NCI-H2107 treated with DMSO at 0.1 percent for 48 hours (cell line): Measurements from ENCODE around the gene GLIS1.

Experiments used
- DNase-seq: peaks from one replicate; lab custom pipeline; 2025; ENCODE audit not compliant: unreplicated experiment; lab: John Stamatoyannopoulos, UW

The GLIS1 gene

DNA sequence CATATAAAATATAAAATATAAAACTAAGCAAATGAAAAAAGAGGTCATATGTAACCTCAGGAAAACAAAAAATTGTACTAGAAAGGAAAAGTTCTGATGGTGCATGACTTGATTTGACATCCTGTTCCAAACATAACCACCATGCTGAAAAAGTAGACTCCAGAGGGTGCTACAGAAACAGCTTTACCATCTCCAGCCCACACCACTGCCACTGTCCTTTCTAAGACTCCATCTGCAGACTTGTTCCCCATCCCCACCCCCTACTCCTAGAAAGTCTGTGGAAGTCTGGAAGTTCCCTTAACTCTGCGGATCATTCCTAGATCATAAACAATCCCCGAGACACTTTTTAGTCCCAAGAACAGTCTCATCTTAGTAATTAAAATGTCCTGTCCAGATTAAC lies 20.5 kb downstream of the GLIS1 start:
- DNase-seq = no peak

GRCh38 chr1:53717025-53717804 lies 21.7 kb downstream of the GLIS1 start:
- DNase-seq = no peak

GRCh38 chr1:53716150-53716549 lies 22.8 kb downstream of the GLIS1 start:
- no peak for DNase-seq

DNA sequence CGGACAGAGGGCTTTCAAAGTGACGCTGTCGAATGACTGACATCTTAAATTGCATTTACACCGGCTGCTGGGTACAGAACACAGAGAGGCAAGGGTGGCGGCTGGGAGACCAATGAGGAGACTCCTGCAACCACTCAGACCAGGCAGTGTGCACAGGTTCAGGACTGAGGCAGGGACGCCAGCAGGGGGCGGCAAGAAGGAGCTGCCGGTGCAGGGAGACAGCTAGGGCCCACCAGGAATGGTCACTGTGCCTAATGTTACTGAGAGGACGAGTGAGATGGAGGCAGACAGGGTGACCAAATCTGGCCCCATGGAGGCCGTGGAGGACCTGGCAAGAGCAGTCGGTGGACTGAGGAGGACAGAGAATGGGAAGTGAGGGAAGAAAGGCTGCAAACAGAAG lies 23.5 kb downstream of the GLIS1 start:
- DNase-seq = no peak

DNA sequence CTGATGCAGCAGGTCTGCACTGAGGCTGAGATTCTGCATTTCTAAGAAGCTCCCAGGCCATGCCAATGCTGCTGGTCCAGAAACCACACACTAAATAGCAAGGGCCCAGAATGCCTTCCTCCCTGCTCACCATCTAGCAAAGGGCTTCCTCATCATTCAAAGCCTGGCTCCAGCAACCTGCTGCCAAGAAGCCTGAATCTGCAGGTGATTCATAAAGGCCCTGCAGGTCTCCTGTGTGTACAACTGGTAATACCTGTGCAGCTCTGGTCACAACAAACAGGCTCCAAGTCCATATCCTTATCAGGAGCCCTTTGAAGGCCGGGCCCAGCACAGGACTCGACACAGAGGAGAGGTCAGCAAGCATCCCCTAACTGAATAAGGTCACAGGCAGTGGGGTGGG lies 26.7 kb downstream of the GLIS1 start:
- no peak for DNase-seq

- DNase-seq = no peak
Observed at GRCh38 chr1:53710584-53710983, 28.4 kb downstream of the GLIS1 start.

- DNase-seq = no peak
Observed at GRCh38 chr1:53708687-53709086, 30.3 kb downstream of the GLIS1 start.

DNA sequence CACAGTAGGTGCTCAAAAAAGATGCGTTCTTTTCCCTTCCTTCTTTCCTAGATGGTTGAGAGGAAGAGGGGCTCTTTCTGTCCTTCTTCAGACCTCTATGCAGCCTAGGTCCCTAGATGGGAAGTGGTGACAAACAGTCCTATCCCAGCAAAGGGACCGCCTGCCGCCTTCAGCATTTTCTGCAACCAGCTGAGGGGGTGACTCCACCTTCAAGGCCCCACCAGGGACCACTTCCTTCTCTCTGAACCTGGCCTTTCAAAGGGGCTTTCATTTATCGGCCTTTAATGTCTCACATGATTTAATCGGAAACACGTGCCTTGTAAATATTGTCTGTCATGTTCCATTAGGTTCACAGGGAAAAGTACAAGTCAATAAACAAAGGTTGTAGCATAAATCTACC lies 32.6 kb downstream of the GLIS1 start:
- no peak for DNase-seq

- no peak for DNase-seq
Observed at GRCh38 chr1:53705446-53706096, 33.4 kb downstream of the GLIS1 start.

- DNase-seq = no peak
Observed at GRCh38 chr1:53704804-53705445, 34.0 kb downstream of the GLIS1 start.

DNA sequence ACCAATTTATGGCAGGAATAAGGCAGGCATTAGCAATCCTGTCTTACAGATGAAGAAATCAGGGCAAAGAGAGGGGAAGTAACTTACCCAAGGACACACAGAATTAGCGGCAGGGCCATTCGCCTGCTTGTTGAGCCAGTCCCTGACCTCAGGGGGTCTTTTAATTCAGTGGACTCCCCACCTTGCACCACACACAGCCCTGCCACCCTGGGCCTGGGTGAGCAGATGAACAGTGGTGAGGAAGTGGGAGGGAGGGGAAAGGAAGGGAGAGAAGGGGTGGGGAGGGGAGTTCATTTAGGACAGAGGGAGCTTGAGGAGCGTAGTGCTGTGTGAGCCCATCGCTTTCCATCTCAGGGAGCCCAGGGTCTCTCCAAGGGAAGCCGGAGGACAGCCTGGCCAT lies 34.7 kb downstream of the GLIS1 start:
- DNase-seq = no peak

GRCh38 chr1:53703174-53703573 lies 35.8 kb downstream of the GLIS1 start:
- no peak for DNase-seq

DNA sequence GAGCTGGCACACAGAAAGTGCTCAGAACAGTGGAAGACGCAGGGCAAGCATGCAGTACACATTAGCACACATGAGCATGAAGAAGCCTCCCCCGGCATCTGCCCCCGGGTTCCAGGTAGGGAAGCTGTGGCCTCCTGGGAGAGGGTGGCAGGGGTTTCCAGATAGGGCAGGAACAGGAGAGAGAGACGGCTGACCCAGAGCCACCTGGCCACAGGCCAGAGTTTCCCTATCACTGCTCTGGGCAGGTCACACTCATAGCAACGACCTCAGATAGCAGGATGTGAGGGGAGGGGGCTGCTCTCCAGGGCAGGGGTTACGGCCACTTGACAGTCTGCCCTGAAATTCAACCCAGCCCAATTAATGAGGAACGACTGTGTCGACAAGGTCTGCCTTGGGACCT lies 36.6 kb downstream of the GLIS1 start:
- DNase-seq = no peak

DNA sequence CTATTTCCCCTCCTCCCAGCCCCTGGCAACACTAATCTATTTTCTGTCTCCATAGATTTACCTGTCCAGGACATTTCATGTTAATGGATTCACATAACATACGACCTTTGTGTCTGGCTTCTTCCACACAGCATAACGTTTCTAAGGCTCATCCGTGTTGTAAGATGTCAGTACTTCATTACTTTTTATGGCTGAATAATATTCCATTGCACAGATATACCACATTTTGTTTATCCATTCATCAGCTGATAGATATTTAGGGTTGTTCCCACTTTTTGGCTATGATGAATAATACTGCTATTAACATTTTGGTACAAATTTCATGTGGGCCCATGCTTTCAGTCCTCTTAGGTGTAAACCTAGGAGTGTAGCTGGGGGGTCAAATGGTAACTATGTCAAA lies 38.2 kb downstream of the GLIS1 start:
- DNase-seq = no peak

DNA sequence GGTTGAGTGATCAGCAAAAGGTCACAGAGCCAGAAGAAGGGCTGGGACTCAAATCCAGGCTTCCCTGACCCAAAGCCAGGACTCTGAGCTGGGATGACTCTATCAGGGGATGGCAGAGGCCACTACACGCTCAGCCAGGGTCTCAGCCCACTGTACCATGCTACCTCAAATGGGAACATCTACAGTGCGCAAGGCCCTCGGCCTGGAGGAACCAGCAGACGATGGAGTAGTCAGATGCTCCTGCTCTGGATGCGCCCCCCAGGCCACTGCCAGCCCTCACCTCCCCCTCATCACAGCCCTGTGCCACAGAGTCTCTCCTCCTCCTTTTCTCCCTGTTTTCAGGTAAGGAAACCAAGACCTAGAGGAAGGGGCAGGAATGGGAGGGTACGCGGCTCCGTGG lies 39.0 kb downstream of the GLIS1 start:
- DNase-seq = no peak

- no peak for DNase-seq
Observed at GRCh38 chr1:53698384-53698980, 40.5 kb downstream of the GLIS1 start.

DNA sequence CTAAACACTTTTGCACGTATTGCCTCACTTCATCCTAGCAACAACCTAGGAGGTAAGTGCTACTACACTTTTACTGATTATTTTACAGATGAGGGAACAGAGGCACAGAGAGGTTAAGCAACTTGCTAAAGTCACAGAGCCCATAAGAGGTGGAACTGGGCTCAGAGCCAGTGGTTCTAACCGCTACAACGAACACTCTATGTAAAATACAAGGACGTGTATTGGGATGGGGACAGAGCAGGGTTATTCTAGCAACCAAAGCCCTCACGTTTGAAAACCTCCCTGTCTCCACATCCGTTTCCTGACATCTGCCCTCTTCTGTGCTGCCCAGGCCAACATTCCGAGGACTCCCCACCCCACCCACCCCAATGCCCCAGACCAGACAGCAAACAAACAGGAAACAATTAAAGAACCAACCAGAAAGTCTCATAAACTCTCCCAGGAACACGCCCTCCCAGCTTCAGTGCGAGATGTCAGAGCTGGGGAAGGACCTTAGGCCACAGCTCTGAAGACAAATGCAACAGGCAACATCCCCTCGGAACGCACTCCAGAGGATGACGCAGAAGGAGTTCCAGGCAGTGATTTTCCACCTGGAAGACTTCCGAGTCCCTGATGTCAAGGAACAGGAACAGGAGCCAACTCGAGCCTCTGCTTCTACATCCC lies 41.1 kb downstream of the GLIS1 start:
- DNase-seq = no peak

DNA sequence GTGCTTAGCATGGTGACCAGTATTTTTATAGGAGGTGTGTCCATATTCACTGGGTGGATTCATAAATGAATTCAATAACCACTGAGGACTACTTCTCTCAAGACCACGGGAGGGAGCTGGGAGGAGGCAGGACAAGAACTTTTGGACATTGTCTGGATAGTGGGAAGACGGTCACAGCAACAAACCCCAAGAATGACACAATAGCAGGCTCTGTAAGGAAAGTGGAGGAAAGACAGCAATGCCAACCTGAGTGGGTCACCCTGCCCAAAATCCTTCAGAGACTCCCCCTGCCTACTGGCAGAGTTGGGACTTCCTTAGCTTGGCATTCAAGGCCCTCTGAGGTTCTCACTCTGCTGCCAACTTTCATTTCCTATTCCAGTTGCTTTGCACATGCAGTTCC lies 42.0 kb downstream of the GLIS1 start:
- DNase-seq = no peak

DNA sequence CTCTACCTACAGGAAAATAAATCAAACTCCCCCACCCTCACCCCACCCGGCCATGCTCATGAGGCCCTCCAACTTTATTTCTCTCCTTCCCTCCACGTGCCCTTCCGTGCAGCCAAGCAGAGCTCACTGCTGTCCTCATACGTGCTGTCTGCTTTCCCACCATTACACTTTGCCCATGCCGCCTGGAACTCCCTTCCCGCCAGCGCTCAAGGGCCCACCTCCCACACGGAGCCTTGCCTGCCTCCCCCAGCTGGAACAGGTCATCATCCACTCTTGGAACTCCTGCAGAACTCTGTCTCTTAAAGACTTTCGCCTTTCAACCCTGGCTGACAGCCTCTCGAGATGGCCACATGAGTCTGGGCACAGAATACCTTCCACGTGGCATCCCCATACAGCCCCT lies 42.4 kb downstream of the GLIS1 start:
- no peak for DNase-seq

DNA sequence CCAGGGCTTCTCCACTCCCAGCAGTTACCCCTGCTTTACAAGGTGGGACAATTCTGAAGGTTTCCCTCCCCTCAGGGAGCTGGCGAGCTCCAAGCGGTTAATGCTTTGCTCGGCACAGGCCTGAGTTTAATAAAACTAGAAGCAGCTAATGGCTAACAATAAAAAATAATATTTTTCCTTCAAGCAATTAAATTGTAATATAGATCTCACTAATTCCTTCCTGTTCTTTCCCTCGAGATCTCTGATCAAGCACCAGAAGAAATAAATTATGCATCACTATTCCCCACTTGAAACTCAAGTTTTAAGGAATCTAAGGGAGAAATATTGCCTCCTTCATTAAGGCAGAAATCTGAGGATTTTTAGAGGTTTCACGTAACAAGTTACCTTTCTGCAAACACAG lies 42.9 kb downstream of the GLIS1 start:
- DNase-seq = no peak

DNA sequence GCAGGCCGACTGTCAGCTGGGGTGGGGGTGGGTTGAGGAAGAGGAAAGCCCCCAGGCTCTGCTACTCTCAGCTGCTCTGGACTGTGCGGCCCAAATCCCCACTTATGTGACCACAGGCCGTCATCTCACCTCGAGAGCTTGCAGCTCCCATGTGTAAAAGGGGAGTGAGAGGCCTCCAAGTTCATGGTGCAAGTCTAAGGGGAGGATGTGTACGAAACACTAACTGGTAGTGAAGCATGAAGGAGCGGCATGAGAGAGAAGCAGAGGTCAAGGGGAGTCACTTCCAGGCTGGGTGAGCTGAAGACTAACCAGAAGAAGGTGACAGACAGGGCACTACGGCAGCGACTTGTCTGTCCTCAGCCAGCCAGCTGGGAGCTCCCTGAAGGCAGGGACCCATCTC lies 43.8 kb downstream of the GLIS1 start:
- DNase-seq = no peak

DNA sequence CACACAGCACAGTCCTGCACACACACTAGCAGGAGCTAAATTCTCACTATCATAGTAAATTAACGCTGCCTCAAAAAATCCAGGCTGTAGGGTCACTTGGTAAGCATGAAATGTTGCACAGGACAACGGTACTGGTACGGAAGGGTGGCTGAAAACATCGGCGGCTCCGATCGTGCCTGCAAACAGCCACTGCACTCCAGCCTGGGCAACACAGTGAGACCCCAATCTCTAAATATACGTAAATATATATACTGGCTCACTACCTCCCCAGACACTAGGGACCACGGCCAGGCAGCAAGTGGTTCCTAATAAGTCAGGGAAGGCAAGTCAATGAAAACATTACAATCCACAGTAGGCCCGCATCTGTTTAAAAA lies 44.3 kb downstream of the GLIS1 start:
- no peak for DNase-seq
